GM18951 (cell line): ENCODE data around the gene CNTNAP2.
"Not testable (repeated sequence)": the region's sequence is repeated elsewhere in the genome, so short reads cannot be mapped to it uniquely, and the experiment has no call there.

Experiments used
- POLR2A ChIP-seq: IDR thresholded peaks from 4 replicates; pipeline ENCODE4 v1.6.1; 2011; ENCODE audit warnings: mild to moderate bottlenecking; ENCODE audit not compliant: insufficient read length, insufficient read depth; ENCODE audit errors: extremely low read depth
- in situ Hi-C: fragments of 300-500 bp; cut with MboI; formaldehyde crosslinking; loops from one replicate; pipeline ENCODE4 v1.12.0; 2022; ENCODE audit warnings: low sequenced_read_pairs, mixed read lengths, inconsistent platforms; ENCODE audit not compliant: unreplicated experiment

CNTNAP2 gene

DNA sequence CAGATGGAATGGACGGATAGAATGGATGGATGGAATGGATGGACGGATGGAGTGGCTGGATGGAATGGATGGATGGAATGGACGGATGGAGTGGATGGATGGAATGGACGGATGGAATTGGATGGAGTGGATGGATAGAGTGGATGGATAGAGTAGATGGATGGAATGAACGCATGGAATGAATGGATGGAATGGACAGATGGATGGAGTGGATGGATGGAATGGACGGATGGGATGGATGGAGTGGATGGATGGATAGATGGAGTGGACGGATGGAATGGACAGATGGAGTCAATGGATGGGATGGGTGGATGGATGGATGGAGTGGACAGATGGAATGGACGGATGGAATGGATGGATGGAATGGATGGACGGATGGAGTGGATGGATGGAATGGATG is 2214.2 kb downstream of the CNTNAP2 start:
- TF ChIP-seq POLR2A: no peak
- in situ Hi-C loops: no loop called here

DNA sequence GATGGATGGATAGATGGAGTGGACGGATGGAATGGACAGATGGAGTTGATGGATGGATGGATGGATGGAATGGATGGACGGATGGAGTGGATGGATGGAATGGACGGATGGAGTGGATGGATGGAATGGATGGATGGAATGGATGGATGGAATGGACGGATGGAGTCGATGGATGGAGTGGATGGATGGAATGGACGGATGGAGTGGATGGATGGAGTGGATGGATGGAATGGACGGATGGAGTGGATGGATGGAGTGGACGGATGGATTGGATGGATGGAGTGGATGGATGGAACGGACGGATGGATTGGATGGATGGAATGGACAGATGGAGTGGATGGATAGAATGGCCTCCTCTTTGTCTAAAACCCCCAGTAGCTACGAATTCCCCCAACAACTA is 2214.9 kb downstream of the CNTNAP2 start:
- in situ Hi-C loops: not testable (repeated sequence)

DNA sequence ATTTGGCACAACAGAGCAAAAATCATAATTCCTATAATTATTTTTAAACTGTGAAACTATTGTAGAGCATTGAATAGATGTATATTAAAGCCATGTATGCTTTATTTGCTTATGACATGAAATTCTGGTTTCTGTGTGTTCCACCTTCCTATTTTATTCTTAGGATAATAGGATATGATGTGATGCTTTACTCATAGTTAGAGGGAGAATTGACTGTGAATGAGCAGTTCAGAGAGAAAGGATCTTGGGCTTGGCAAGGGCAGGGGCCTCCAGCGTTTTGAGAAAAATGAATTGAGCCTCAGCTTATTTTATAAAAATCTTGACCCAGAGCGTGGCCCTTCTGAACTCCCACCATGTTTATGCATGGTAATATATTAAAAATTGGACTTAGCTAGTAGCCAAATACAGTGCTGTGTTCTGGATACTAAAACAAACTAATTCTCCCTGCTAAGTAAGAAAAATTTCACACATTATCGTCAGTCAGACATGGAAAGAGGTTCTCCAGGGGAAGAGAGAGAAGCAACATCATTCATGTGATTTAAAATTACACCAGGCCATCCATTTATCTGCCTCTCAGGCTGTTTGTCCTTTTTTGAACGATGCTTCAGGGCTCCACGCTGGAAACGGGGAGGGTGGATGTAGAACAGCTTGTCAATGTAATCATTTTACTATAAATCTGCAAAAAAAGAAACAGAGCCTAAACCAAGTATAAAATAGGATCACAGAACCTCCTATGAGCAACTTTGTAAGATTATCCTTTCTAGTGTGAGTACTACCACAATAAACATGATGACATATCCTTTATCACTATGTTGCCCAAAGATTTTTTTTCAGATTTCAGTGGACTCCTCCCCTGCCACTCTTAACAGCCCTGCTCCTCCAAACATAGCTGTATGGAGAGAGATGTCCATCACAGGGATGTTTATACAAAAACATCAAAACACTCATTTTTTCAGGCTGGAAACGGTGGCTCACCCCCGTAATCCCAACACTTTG is 2215.9 kb downstream of the CNTNAP2 start:
- no peak for TF ChIP-seq POLR2A
- in situ Hi-C loops: no loop called here

DNA sequence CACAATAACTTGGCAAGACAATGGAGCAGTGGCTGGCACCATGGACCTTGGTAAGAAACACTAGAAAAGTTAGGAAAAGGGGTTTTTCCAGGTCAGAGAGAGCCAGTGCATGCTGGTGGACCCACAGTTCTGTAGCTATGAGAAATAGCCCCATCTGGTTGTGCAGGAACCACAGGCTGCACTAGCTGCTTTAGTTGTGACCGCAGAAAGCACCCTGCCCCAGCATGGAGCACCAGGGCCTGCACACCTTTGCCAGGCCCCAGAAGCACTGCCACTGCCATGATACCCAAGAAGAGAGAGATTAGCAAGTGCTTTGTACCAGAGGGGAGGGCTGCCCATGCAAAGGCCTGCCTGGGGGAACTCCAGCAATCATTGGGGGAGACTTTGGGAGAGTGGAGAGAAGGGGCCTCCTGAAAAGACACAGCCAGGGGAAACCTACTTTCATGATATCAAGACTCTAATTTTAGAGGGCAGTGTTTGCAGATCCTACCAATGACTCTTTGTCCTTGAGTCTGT is 2217.9 kb downstream of the CNTNAP2 start:
- in situ Hi-C loops: no loop called here
- no peak for TF ChIP-seq POLR2A

DNA sequence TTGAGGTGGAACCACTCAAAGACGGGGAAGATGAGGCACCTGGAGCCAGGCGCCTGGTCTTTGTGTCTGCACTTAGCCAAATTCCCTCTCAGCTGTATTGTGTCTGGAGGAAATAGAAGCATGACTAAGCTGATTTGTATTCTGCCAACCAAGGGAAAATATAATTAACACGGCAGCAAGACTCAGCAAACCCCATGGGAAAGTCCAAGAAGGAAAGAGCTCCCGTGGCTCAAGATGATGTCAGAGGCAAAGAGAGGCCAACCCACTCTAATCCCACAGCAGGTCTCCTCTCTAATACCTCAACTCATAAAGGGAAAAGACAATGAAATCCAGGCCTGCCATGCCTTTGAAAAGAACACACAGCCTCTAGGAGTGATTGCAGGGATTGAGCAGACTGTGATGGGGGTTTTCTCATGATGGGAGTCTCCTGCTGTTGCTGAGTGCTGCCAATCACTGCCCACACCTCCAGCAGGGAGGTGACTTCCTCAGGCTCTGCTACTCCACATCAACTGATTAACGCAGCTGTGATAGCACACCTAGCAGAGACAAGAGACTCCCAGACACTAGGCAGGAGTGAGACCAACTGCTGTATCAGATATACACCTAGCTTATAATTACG is 2218.5 kb downstream of the CNTNAP2 start:
- no peak for TF ChIP-seq POLR2A
- in situ Hi-C loops: no loop called here

DNA sequence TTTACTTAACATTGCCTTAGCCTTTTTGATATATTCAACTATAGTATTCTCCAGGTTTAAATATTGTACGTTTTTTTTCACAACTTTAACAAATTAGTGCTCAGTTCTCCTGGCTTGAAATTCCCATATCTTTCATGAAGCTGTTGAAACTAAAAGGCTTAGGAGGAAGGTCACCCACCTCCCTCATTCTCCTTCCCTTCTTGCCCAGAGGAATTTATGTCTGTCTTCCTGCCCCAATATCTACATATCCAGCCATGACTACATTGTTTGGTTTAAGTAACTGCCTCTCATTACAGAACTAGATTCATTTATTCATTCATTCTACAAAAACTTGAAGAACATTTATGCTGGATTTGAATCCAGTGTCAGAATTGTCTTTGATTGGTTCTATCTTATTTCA is 2219.2 kb downstream of the CNTNAP2 start:
- in situ Hi-C loops: no loop called here
- no peak for TF ChIP-seq POLR2A

DNA sequence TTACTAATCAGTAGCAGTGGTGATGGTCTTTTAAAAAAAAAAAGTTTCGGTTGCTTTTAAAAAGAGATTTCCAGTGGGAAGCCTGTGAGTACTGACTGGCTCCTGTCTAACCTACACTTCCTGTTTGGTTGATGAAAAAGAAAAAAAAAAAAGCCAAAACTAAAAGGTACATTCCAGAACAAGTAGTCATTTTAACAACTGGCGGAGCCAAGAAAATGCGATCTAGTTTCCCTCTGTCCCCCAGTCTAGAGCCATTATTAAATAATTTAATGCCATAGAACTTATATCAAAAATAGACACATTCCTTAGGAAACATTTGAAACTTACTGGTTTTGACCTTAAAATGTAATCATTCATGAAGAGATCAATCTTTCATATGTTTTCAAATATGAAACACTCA is 2219.8 kb downstream of the CNTNAP2 start:
- in situ Hi-C loops: no loop called here
- no peak for TF ChIP-seq POLR2A

DNA sequence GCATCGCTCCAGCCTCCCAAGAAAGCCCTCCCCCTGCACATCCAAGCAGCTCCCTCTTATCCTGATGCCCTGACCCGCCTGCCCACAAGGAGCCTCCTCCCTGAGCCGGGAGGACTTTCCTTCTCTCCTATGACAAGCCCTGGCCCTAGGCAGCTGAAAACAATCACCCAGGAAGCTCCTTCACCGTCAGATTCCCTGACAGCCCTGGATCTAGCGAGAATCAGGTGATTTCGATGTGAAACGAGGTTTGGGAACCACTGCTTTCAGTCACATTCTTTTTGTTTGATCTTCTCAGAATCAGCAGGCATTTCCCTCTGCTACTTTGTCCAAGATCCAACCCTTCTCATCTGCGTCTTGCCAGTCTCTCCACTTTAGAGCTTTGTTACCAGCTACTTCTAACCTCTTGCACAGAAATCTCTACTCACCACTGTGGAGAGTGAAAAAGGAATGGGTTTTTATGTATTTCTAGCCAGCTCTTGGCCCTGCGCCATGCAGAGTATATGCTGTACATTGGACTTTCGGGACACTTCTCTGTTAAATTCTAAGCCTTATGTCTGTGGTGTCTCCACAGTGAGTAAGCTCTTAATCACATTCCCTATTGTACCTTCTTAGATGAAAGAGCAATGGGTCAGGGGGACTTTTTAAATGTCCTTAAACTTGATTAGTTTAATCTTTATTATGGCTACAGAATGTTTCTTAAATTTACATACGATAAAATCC is 2220.8 kb downstream of the CNTNAP2 start:
- in situ Hi-C loops: no loop called here
- no peak for TF ChIP-seq POLR2A

DNA sequence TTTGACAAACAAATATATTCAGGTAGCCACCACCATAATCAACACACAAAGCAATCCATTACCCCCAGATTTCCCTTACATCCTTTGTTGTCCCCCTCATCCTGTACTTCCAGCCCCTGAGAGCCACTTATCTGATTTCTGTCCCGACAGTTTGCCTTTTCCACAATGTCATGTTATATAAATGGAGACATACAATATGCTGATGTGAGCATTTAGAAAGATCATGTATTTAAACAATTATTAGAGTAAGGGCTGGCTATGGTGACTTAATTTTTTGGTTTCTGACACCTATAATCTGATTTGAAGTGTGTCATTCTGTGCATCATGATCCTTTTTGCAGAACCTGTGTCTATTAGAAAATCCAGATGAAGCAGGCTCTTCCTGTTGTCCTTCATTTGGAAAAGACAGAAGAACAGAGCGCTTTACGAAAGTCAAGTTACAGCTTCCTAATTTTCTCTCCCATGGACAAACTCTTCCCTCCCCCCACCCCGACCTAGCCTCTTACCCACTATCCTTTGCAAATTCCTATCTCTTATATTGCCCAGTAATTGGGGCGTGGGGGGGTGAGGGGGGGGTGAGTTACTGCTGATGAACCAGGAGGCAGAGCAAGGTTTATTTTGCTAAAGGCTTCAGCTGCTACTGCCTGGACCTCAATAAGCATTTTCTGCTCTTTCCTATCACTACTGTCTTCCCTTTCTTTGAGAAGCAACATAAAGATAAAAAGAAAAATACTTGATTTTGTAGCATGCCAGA is 2221.6 kb downstream of the CNTNAP2 start:
- no peak for TF ChIP-seq POLR2A
- in situ Hi-C loops: no loop called here

DNA sequence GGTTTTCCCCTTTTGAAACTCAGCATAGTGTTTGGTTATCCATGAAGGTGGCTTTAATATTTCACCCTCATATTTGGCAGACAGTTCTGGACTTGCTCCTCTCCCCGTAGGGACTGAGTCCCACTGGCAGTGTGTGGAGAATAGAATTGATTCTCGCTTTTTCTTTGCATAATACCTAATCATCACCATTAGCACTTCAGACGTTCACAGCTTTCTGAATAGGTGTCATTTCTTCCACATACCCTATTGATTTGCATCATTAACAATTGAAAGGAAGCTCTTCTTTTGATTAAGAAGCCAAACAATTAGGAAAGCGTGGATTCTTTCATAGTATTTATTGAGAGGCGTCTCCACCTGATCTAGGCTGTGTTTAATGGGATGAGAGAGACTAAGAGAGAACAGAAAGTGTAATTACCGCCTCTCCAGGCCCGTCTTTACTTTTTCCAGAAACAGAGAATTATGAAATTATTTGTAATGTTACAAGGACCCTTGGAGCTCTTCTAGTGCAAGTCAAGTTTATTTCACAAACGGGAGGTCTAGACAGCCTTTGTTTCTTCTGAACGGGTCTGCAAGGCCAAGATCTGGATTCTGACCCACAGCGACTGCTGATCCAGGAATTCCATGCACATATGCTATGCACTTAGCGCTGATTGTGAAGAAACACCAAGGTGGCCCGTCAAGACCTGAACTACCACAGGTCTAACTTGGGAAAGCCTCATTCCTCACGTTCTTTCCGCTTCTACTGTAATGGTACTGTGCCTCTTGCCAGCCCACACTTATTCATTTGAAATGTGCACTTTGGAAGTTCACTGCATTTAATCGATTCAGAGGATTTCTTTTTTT is 2224.1 kb downstream of the CNTNAP2 start:
- no peak for TF ChIP-seq POLR2A
- in situ Hi-C loops: no loop called here

DNA sequence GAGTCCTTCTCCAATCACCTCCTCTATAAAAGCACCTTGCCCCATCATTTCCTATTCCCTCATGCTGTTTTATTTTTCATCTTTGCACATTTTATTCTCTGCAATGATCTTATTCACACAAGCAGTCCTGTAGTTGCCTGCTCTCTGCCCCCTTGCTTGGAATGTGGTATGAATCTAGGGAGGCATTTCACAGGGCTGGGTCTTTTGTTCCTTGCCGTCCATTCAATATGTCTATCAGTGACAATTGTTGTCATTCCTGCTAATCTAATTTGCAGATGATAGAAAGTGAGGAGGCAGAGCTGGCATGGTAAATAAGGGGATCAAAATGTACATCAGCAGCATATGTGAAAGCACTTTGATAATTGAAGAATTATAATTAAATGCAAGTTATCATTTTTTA is 2227.8 kb downstream of the CNTNAP2 start:
- in situ Hi-C loops: no loop called here
- no peak for TF ChIP-seq POLR2A

DNA sequence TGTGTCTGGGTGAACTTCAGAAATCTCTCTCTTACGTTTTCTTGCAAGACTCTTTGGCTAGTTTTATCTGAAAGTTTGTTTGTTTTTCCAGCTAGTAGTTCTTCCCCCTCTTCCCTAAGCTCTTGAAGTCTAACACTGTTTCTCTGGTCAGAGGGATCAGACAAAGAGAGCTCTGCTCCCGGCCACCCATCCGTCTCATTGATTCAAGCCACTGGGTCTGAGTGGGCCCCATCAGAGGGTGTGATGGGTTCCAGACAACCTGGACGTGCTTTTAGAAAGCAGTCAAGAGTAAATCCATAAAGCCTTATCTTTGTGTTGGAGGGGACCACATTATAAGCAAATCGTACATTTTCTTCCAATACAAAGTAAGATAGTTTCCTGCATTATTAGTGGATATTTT is 2231.4 kb downstream of the CNTNAP2 start:
- no peak for TF ChIP-seq POLR2A
- in situ Hi-C loops: no loop called here
